Activated T-helper 1 cell treated with anti-CD3 and anti-CD28 coated beads, Interleukin-12 subunit alpha, Interleukin-12 subunit beta, Interleukin-2, Interleukin-4 antibody, amounts not matched to agents 30 ng/mL and 10 ng/mL and 1 ng/mL, durations not matched to agents 14 hours and 24 hours and 36 hours (primary cell): Measurements from ENCODE around the gene CDK19. TPM values are rescaled to one million over a fixed set of nuclear protein-coding genes. Genes with fewer than 3 reads are reported as not detected.
"Not testable (repeated sequence)": the region's sequence is repeated elsewhere in the genome, so short reads cannot be mapped to it uniquely, and the experiment has no call there.

Experiments
- DNase-seq: peaks from one replicate; pipeline ENCODE4 v3.0.0; 2021; ENCODE audit warnings: low spot score
- H3K27ac Mint-ChIP-seq: one replicate; pipeline ENCODE4 v1.8.0; 2021; ENCODE audit warnings: mild to moderate bottlenecking, mixed read lengths
- H3K27me3 Mint-ChIP-seq: one replicate; pipeline ENCODE4 v1.8.0; 2022; ENCODE audit warnings: mild to moderate bottlenecking, moderate library complexity, mixed read lengths; ENCODE audit not compliant: insufficient read depth
- H3K36me3 Mint-ChIP-seq: one replicate; pipeline ENCODE4 v1.8.0; 2021; ENCODE audit warnings: low read depth, mixed read lengths
- H3K4me1 Mint-ChIP-seq: one replicate; pipeline ENCODE4 v1.8.0; 2021; ENCODE audit warnings: low read depth, mixed read lengths
- H3K4me3 Mint-ChIP-seq: one replicate; pipeline ENCODE4 v1.8.0; 2021; ENCODE audit warnings: mild to moderate bottlenecking, moderate library complexity, mixed read lengths
- H3K9me3 Mint-ChIP-seq: one replicate; pipeline ENCODE4 v1.8.0; 2021; ENCODE audit warnings: mixed read lengths
- intact Hi-C: fragments of 100-400 bp; cut with micrococcal nuclease; formaldehyde crosslinking; loops from one replicate; pipeline ENCODE4 v1.15.1; 2024
- total RNA-seq: library from RNA; stranded (reverse); gene quantifications from 2 replicates; pipeline ENCODE4 v1.2.3, GENCODE V29; 2022

The CDK19 gene
- total RNA-seq, 1 donor from 2014 or later = 12.4 TPM

DNA sequence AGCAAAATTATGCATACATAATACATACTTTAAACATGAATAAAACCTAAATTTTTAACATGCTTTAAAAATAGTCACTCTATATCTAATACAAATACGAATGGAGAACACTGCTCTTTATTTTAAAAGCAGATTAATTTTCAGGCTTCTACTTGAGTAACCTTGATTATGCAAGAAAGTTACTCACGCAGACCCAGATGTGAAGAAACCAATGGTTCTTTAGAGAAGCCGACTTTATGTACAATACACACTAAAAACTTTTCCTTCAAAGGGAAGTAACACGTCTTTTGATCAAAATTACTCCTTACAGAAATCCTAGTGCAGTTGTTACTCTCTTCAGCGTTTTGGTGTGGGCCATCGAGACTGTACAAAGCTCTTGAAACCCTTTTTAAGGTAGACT, 201.9 kb downstream of the CDK19 start:
- Mint-ChIP-seq H3K27ac (no peak overlapping the region), H3K9me3 (no peaks in the 10 kb centered on the region), H3K27me3 (no peaks in the 10 kb centered on the region), H3K36me3 (peaks cover 15% of the 10 kb centered on the region), H3K4me3 (no peak overlapping the region), H3K4me1 (peaks cover 14% of the 10 kb centered on the region)
- no peak for DNase-seq
- intact Hi-C loops = no loop called here

DNA sequence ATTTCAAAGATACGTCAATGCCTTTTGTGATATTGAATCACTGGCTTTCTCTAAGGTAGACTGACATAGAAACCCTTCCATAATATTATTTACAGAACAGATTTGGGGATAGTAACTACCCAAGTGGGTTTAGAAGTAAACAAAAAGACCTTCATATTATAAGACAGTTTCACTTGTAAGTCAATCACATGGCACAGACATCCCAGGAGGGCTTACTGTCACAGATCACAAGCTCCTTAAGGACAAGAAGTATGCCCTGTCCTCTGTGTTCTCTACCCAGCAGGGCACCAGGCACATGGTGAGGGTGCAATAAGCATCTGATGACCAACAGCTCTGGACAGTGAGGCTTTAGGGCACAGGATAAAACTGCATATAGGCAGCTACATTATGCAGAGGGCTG, 203.0 kb downstream of the CDK19 start:
- Mint-ChIP-seq H3K4me1 (peaks cover 6% of the 10 kb centered on the region), H3K27me3 (no peaks in the 10 kb centered on the region), H3K36me3 (peaks cover 12% of the 10 kb centered on the region), H3K9me3 (no peaks in the 10 kb centered on the region), H3K27ac (no peak overlapping the region), H3K4me3 (no peak overlapping the region)
- DNase-seq = no peak
- intact Hi-C loops = no loop called here

DNA sequence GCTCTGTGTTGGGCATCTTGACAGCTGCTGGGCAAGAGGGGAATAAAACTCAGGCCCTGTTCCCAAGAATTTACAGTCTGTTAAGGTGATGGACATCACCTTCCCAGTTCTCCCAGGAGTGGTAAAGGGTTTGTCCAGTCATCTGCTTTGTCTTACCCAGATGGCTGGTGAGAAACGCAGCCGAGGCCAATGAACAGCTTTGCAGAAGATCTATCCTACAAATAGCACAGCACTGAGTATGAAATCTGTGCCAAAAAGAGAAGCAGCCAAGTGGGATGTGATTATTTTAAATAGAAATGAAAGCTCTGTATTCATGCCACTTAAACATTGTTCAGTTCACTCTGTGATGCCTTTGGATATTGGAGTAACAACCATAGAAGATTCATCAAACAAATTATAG, 206.2 kb downstream of the CDK19 start:
- no peak for DNase-seq
- intact Hi-C loops = no loop called here
- Mint-ChIP-seq H3K4me1 (no peaks in the 10 kb centered on the region), H3K27ac (no peak overlapping the region), H3K9me3 (no peaks in the 10 kb centered on the region), H3K36me3 (peaks cover 3% of the 10 kb centered on the region), H3K4me3 (no peak overlapping the region), H3K27me3 (no peaks in the 10 kb centered on the region)

DNA sequence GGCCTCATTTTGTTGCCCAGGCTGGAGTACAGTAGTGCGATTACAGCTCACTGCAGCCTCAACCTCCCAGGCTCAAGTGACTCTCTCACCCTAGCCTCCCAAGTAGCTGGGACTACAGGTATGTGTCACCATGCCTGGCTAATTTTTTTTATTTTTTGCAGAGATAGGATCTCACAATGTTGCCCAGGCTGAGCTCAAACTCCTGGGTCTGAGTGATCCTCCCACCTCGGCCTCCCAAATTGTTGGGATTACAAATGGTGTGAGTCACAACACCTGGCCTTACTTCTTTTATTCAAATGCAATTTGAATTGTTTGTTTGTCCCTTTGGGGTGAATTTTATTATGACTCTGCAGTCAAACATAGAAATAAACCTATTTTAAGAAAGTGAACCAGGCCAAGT, 207.1 kb downstream of the CDK19 start:
- Mint-ChIP-seq H3K4me3 (no peak overlapping the region), H3K9me3 (no peaks in the 10 kb centered on the region), H3K27ac (no peak overlapping the region), H3K4me1 (no peaks in the 10 kb centered on the region), H3K36me3 (no peaks in the 10 kb centered on the region), H3K27me3 (no peaks in the 10 kb centered on the region)
- DNase-seq = no peak
- intact Hi-C loops = no loop called here

DNA sequence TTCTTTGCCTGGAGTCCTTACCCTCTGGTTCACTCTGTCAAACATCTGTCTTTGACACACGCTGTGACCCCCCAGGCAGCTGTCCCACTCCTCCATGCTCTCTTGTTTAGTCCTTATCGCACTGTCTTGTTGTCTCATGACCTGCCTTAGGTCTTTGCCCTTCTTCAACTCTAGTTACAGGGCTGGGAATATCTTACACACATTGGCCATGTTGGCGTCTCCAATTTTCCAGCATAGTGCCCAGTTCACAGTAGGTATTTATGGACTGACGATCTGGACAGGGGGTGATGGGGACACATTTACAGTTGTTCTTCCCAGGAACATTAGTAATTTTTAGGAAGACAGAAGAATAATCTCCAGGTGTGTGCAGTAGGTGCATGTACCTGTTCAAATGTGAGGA, 209.1 kb downstream of the CDK19 start:
- Mint-ChIP-seq H3K4me3 (no peak overlapping the region), H3K9me3 (no peaks in the 10 kb centered on the region), H3K27ac (no peak overlapping the region), H3K36me3 (no peaks in the 10 kb centered on the region), H3K27me3 (no peaks in the 10 kb centered on the region), H3K4me1 (no peaks in the 10 kb centered on the region)
- intact Hi-C loops = no loop called here
- no peak for DNase-seq

DNA sequence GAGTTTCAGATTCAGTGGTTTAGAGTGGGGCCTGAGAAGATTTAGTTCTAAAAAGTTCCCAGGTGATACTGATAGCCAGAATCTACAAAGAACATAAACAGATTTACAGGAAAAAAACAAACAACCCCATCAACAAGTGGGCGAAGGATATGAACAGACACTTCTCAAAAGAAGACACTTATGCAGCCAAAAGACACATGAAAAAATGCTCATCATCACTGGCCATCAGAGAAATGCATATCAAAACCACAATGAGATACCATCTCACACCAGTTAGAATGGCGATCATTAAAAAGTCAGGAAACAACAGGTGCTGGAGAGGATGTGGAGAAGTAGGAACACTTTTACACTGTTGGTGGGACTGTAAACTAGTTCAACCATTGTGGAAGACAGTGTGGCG, 214.6 kb downstream of the CDK19 start:
- H3K27ac Mint-ChIP-seq, H3K27me3 Mint-ChIP-seq, H3K9me3 Mint-ChIP-seq, H3K4me3 Mint-ChIP-seq, H3K4me1 Mint-ChIP-seq, H3K36me3 Mint-ChIP-seq, DNase-seq, intact Hi-C loops: not testable (repeated sequence)

DNA sequence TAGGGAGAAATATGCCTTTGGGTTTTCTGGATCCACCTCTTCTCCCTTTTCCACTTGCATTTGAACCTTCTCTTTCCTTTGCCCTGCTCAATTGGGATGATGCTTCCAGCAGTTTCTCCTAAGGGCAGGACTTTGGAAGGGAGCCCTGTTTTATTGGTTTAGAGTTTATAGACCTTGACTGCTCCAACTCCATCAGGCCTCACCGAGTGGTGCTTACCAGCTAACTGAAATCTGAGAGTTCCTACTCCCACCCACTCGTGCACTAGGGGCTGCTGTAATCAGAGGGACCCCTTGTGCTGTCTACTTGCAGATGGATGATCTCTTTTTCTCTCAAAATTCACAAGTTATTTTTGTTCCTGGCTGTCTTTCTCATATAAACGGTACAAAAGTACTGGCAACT, 217.5 kb downstream of the CDK19 start:
- Mint-ChIP-seq H3K4me3 (no peak overlapping the region), H3K27ac (no peak overlapping the region), H3K4me1 (no peaks in the 10 kb centered on the region), H3K9me3 (peaks cover 10% of the 10 kb centered on the region), H3K36me3 (no peaks in the 10 kb centered on the region), H3K27me3 (peaks cover 1% of the 10 kb centered on the region)
- no peak for DNase-seq
- intact Hi-C loops = no loop called here

DNA sequence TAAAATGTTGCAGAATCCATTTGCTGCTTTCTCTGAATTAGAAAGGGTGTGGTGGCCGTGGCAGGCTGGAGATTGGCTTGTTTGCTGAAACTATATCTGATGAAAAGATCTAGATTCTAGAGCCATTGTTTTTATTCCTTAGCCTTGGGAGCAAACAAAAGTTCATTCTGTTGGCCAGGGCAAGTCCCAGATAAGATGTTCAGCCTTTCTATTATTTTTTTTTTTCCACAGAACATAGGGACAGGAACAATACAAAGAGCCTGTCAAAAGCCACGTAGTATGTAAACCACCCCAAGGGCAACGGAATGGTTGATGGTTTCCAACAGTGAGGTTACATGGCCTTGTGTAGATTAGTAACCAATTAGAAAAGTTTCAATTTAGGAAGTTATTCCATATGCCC, 218.9 kb downstream of the CDK19 start:
- H3K27ac Mint-ChIP-seq = no peak overlapping the region
- H3K4me3 Mint-ChIP-seq = no peak overlapping the region
- peaks cover 1% of the 10 kb centered on the region for H3K27me3 Mint-ChIP-seq
- peaks cover 10% of the 10 kb centered on the region for H3K9me3 Mint-ChIP-seq
- DNase-seq = no peak
- intact Hi-C loops = no loop called here
- H3K36me3 Mint-ChIP-seq = no peaks in the 10 kb centered on the region
- H3K4me1 Mint-ChIP-seq = peaks cover under 1% of the 10 kb centered on the region

DNA sequence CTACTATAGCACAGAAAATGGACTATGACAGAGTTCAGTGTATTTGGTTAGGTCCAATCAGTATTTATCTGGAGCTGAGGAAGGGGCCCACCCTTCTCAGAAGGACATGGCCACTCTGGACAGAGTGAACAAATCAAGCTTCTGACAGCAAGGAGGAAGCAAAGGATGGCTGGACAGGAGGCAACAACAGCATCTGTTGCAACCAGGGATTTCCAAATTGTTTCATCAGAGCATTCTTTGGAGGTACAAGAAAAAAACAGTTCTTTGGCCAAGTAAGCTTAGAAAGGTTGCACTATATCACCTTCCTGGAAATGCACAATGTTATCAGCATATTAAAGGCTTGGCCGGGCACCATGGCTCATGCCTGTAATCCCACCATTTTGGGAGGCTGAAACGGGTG, 220.2 kb downstream of the CDK19 start:
- peaks cover 10% of the 10 kb centered on the region for H3K9me3 Mint-ChIP-seq
- H3K4me3 Mint-ChIP-seq = no peak overlapping the region
- intact Hi-C loops = no loop called here
- no peaks in the 10 kb centered on the region for H3K36me3 Mint-ChIP-seq
- DNase-seq = no peak
- H3K27ac Mint-ChIP-seq = no peak overlapping the region
- peaks cover 13% of the 10 kb centered on the region for H3K4me1 Mint-ChIP-seq
- peaks cover 1% of the 10 kb centered on the region for H3K27me3 Mint-ChIP-seq

DNA sequence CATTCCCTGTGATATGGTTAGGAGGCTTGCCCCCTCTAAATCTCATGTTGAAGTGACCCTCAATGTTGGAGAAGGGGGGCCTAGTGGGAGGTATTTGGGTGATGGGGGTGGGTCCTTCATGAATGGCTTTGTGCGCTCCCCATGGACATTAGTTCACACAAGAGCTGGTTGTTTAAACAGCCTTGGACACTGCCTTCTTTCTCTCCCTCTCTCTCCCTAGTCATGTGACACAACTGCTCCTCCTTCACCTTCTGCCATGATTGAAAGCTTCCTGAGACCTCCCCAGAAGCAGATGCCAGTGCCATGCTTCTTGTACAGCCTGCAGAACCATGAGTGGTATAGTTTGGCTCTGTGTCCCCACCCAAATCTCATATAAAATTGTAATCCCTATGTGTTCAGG, 221.6 kb downstream of the CDK19 start:
- Mint-ChIP-seq H3K4me1 (peaks cover 14% of the 10 kb centered on the region), H3K27ac (no peak overlapping the region), H3K27me3 (peaks cover 3% of the 10 kb centered on the region)

DNA sequence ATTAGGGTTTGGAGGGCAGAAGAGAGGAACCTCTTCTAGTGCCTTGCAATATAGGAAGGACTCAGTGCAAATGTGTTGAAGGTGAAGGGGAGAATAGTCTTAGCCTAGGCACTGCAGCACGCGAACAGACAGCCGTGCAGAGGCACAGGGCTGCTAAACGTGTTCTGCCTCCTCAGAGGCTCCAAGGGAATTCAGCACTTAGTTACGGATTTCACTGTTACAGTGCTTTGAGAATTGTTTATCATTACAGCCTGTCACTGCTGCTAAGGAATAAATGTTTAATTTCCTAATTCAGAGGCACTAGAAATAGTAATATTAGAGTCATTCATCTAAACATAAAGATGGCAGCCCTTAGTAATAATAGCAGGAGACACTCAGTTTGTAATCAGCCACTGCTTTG, 222.5 kb downstream of the CDK19 start:
- Mint-ChIP-seq H3K4me1 (peaks cover 14% of the 10 kb centered on the region), H3K4me3 (no peak overlapping the region), H3K36me3 (no peaks in the 10 kb centered on the region), H3K27ac (no peak overlapping the region), H3K27me3 (peaks cover 4% of the 10 kb centered on the region), H3K9me3 (peaks cover 10% of the 10 kb centered on the region)
- intact Hi-C loops = no loop called here
- no peak for DNase-seq

More for the DNA sequence above, 221.6 kb downstream of the CDK19 start:
- DNase-seq = no peak
- Mint-ChIP-seq H3K4me3 (no peak overlapping the region), H3K36me3 (no peaks in the 10 kb centered on the region), H3K9me3 (peaks cover 10% of the 10 kb centered on the region)
- intact Hi-C loops = no loop called here

DNA sequence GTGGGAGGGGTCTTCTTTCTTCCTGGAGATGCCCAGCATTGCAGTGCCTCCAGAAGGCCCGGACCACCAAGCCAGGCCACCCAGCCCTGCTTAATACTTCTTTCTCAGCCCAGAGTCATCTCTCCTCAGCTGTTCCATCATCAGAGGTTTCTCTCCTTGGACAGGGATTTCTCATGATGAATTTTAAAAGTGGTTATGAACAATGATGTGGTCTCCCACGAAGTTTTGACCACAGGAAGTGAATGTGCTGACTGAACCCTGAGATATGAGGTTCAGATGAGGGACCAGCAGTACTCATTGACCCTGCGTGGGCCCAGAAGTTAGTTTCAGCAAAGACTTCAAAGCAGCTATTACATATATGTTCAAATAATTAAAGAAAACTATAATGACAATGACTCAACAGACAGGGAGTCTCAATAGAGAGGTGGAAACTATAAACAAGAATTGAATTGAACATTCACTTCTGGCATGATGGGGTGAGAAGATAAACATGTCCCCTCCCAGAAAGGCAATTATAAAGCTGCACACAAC, 224.4 kb downstream of the CDK19 start:
- intact Hi-C loops = loop anchor here (2.0 kb wide), 1 partner anchor 54 kb away; no protein-coding TSS in a partner anchor
- DNase-seq = no peak
- Mint-ChIP-seq H3K9me3 (peaks cover 10% of the 10 kb centered on the region), H3K27me3 (peaks cover 4% of the 10 kb centered on the region), H3K4me3 (no peak overlapping the region), H3K27ac (no peak overlapping the region), H3K36me3 (no peaks in the 10 kb centered on the region), H3K4me1 (peaks cover 14% of the 10 kb centered on the region)

DNA sequence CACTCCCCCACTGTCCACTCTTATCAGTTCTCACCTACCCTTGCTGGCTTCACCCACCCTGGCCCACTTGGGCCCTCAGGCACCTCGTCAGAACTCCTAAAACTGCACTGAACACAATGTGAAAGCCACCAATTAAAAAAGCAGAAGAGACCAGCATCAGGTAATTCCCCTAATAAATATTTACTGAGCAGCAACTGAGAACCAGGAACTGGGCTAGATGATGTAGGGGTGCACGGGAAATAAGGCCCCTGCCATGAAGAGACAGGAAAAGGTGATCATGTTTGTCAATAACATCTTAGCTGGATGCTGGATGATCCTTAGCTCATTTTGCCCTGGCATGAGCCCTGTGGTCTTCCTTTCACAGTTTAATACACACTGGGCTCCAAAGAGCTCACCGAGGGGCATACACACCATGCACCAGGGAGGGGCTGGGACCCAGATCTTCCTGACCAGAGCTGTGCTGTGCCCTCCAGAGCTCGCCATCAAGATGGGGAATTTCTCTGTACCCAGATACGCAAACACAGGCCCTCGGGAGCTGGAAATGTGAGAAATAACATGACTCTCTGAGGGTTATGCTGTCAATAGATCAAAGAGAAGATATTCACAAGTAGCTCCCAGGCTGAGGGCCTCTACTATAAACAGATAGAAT, 225.3 kb downstream of the CDK19 start:
- H3K4me1 Mint-ChIP-seq = peaks cover 14% of the 10 kb centered on the region
- H3K4me3 Mint-ChIP-seq = no peak overlapping the region
- H3K27ac Mint-ChIP-seq = no peak overlapping the region
- no peak for DNase-seq
- peaks cover 7% of the 10 kb centered on the region for H3K27me3 Mint-ChIP-seq
- peaks cover 8% of the 10 kb centered on the region for H3K9me3 Mint-ChIP-seq
- H3K36me3 Mint-ChIP-seq = no peaks in the 10 kb centered on the region
- intact Hi-C loops = loop anchor here (2.0 kb wide), 1 partner anchor 53 kb away; no protein-coding TSS in a partner anchor

DNA sequence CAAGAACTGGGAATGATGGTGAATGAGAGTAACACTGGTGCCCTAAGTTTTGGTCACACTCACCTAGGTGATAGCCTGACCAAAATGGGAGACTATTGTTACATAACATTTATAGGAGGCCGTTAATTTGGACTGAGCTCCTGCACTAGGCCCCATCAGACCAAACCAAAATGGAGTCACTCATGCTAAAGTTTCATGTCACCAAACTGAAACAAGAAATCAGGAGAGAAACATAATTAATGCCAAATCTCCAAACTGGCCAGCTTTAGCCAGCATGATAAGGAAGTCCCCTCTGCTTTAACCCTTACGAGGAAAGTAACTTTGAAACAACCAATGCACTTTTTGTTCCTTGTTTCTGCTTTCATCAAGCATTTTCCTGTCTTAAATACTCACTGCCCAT, 227.9 kb downstream of the CDK19 start:
- H3K4me1 Mint-ChIP-seq = peaks cover 14% of the 10 kb centered on the region
- H3K27ac Mint-ChIP-seq = no peak overlapping the region
- H3K36me3 Mint-ChIP-seq = no peaks in the 10 kb centered on the region
- peaks cover 7% of the 10 kb centered on the region for H3K27me3 Mint-ChIP-seq
- intact Hi-C loops = no loop called here
- no peaks in the 10 kb centered on the region for H3K9me3 Mint-ChIP-seq
- DNase-seq = no peak
- no peak overlapping the region for H3K4me3 Mint-ChIP-seq
